Right ventricle myocardium superior (tissue), 1 donor: ENCODE results near the gene CLCA4. TPM values are rescaled to one million over a fixed set of nuclear protein-coding genes. Genes with fewer than 3 reads are reported as not detected.
"Not testable (repeated sequence)": the region's sequence is repeated elsewhere in the genome, so short reads cannot be mapped to it uniquely, and the experiment has no call there.

Experiments used
- ATAC-seq: fragments of 200-7000 bp; cut with Tn5 transposase; one replicate; pipeline ENCODE4 v1.9.1; 2020; ENCODE audit warnings: mild to moderate bottlenecking; ENCODE audit not compliant: poor library complexity
- DNase-seq: peaks from one replicate; pipeline ENCODE4 v3.0.0-alpha.2; 2020
- intact Hi-C: fragments of 100-400 bp; cut with DNase I; formaldehyde crosslinking; loops from one replicate; pipeline ENCODE4 v1.11.2; 2022
- total RNA-seq: library from RNA; stranded (reverse); fragmentation: NEBNext Ultra II Directional; extraction: Animal tissue kit (Norgen Biotek cat#: 25700); gene quantifications from one replicate; pipeline ENCODE4 v1.2.1, GENCODE V29; 2021
- donor health status: DM: no; HTN: yes; CAD: no; lungs with severe emphysema.

The CLCA4 gene
- total RNA-seq, 1 donor from 2014 or later = not detected

GRCh38 chr1:86583032-86583431 lies 36.2 kb downstream of the CLCA4 start:
- DNase-seq (no peak), ATAC-seq (no peak)
- intact Hi-C loops = no loop called here

- intact Hi-C loops = no loop called here
- no peak for DNase-seq
These were observed 36.7 kb downstream of the CLCA4 start for GRCh38 chr1:86583593-86583992.

GRCh38 chr1:86594284-86594770 lies 47.4 kb downstream of the CLCA4 start:
- no peak for DNase-seq
- intact Hi-C loops = no loop called here
- ATAC-seq = no peak

More at GRCh38 chr1:86583593-86583992, 36.7 kb downstream of the CLCA4 start:
- no peak for ATAC-seq

GRCh38 chr1:86596224-86596623 lies 49.3 kb downstream of the CLCA4 start:
- ATAC-seq (no peak), DNase-seq (no peak)
- intact Hi-C loops = no loop called here

- intact Hi-C loops = no loop called here
- ATAC-seq = no peak
- no peak for DNase-seq
These were observed 49.9 kb downstream of the CLCA4 start for GRCh38 chr1:86596741-86597290.

- DNase-seq, intact Hi-C loops, ATAC-seq: not testable (repeated sequence)
These were observed 59.2 kb downstream of the CLCA4 start for GRCh38 chr1:86606080-86606479.

GRCh38 chr1:86616433-86616832 lies 69.6 kb downstream of the CLCA4 start:
- intact Hi-C loops = no loop called here
- DNase-seq = no peak
- no peak for ATAC-seq

GRCh38 chr1:86616871-86617270 lies 70.0 kb downstream of the CLCA4 start:
- DNase-seq (no peak), ATAC-seq (no peak)
- intact Hi-C loops = no loop called here

- intact Hi-C loops = no loop called here
- no peak for ATAC-seq
- DNase-seq = no peak
These were observed 71.5 kb downstream of the CLCA4 start for GRCh38 chr1:86618358-86618757.

GRCh38 chr1:86619313-86619712 lies 72.4 kb downstream of the CLCA4 start:
- intact Hi-C loops = no loop called here
- DNase-seq (no peak), ATAC-seq (no peak)

- no peak for ATAC-seq
- no peak for DNase-seq
- intact Hi-C loops = no loop called here
These were observed 74.4 kb downstream of the CLCA4 start for GRCh38 chr1:86621286-86621685.

Other genes starting within 250 kb of the CLCA4 start
- 4.9 TPM for gene ODF2L, start 150.8 kb upstream of the CLCA4 start, total RNA-seq
- not detected for gene CLCA2, start 122.9 kb upstream of the CLCA4 start, total RNA-seq
- not detected for gene CLCA1, start 78.2 kb upstream of the CLCA4 start, total RNA-seq
- gene SH3GLB1, start 157.5 kb downstream of the CLCA4 start, total RNA-seq = 120 TPM